ENCODE results near the gene SLC29A1.

The SLC29A1 gene

DNA sequence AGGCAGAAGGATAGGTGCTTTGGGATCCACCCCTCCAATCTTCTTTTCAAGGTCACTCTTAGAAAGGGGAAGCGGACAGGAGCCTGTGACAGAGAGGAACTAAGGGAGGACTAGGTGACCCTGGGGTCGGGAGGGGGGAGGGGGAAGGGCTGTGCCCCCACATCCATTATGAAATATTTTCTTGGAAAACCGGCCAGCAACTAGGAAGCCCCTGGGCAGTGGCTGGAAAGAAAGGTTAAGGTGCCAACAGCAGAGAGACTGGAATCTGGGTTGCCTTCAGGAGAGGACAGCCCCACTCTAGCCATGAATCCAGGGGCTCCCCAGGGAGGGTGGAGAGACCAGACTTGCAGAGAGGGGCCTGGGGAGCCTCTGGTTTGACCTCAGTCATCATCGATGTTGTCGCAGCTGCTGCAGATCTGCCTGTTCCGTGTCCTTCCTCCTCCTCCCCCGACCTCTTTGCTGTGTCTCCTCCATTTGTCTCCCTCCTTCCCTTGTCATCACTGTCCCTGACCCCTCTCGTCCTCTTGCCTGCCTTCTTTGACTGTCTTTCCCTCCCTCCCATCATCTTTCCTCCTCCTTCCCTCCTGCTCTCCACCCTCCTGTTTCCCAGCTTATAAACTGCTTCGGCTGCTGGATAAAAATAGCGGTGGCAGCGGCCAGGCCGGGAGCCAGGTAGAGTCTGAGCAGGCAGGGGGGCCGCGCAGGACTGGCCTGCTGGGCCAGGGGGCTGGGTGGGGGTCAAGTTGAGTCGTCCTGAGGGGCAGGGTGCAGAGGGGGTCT is 3.2 kb downstream of the SLC29A1 start:
- Histone ChIP-seq H2AFZ (ENCODE audit: low read length) (no peak overlapping the region), H2BK15ac (ENCODE audit: low read length) (no peak overlapping the region), H2BK5ac (ENCODE audit: low read length) (peak overlapping the region; percentile 43), H3K4me1 (ENCODE audit: control insufficient read depth in 2 of 2, insufficient read depth in 1 of 2, low read depth in 1 of 2, low read length in 2 of 2) (peaks cover 40 to 43% of the 10 kb centered on the region in 2 donors), H3K18ac (ENCODE audit: low read length) (peak overlapping the region; percentile 55), H3K36me3 (replicated peaks in 1 of 2; ENCODE audit: control insufficient read depth in 2 of 2, insufficient read depth in 2 of 2, low read length in 2 of 2) (peaks cover 4 to 36% of the 10 kb centered on the region in 2 donors), H3K9me3 (replicated peaks in 1 of 2; ENCODE audit: control insufficient read depth in 2 of 2, insufficient read depth in 1 of 2, low read depth in 1 of 2, low read length in 2 of 2) (no peaks in the 10 kb centered on the region), H3K23ac (ENCODE audit: low read depth, low read length, poor library complexity) (no peak overlapping the region), H3K4ac (ENCODE audit: low read length) (no peak overlapping the region), H4K91ac (ENCODE audit: low read depth, low read length, poor library complexity) (no peak overlapping the region), H3K27me3 (ENCODE audit: control insufficient read depth in 3 of 3, insufficient read depth in 3 of 3, low read depth in 1 of 3, low read length in 3 of 3) (peaks cover 0 to 2% (median 0%) of the 10 kb centered on the region in 3 experiments), H3K4me2 (ENCODE audit: insufficient read depth, low read length, poor library complexity, severe bottlenecking) (peak overlapping the region; percentile 12), H2AK5ac (ENCODE audit: low read depth, low read length) (peak overlapping the region; percentile 50), H3K79me1 (ENCODE audit: low read depth, low read length) (peaks cover 9% of the 10 kb centered on the region), H3K27ac (replicated peaks; ENCODE audit: low read length) (peak overlapping the region; percentile 36), H3K9ac (ENCODE audit: low read depth, low read length, poor library complexity) (peak overlapping the region; percentile 46), H2BK120ac (ENCODE audit: low read depth, low read length) (no peak overlapping the region), H4K8ac (ENCODE audit: low read depth, low read length) (no peak overlapping the region), H3K14ac (ENCODE audit: low read length) (no peak overlapping the region), H3K4me3 (ENCODE audit: low read length in 2 of 2) (no peak overlapping the region), H2BK12ac (ENCODE audit: low read length) (no peak overlapping the region)
- WGBS, 2 donors (ENCODE audit: extremely low coverage in 2 of 2, insufficient read length in 2 of 2, insufficient replicate concordance in 1 of 2): no CpG with 5 or more reads among the region's 15 CpGs
- DNase-seq (ENCODE audit: low spot score): no peak

DNA sequence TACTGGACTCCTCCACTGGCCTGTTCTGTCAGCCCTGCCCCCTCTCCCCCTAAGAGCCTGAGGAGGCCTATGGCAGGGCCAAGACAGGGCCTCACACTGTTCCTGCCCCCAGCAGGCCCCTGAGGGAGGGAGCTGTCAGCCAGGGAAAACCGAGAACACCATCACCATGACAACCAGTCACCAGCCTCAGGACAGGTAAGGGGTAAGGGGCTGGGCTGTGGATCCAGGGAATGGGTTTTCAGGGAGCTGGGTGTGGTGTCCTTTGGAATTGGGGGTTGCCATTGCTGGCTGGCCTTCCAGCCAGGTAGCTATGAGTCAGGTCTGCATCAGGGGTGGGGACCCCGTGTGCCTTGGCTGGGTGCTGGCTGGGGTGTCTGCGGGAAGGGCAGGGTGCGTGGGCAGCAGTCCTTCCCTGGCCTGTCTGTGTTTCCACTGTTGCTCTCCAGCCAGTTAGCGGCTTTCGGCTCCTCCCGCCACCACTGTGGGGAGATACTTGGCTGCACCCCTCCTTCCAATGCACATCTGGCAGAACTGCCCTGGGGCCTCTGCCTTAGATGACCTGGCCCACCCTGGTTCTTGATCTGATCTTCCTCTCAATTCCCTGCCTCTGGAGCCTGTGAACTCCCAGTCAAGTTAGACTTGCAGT is 3.9 kb downstream of the SLC29A1 start:
- Histone ChIP-seq H3K79me1 (ENCODE audit: low read depth, low read length) (peaks cover 9% of the 10 kb centered on the region), H3K4me3 (ENCODE audit: low read length in 2 of 2) (peak overlapping the region in 1 of 2 donors; percentile 20), H4K91ac (ENCODE audit: low read depth, low read length, poor library complexity) (no peak overlapping the region), H3K18ac (ENCODE audit: low read length) (peak overlapping the region; percentile 85), H3K14ac (ENCODE audit: low read length) (no peak overlapping the region), H3K4me2 (ENCODE audit: insufficient read depth, low read length, poor library complexity, severe bottlenecking) (peak overlapping the region; percentile 12), H2BK5ac (ENCODE audit: low read length) (no peak overlapping the region), H2AK5ac (ENCODE audit: low read depth, low read length) (peak overlapping the region; percentile 50), H3K36me3 (replicated peaks in 1 of 2; ENCODE audit: control insufficient read depth in 2 of 2, insufficient read depth in 2 of 2, low read length in 2 of 2) (peaks cover 8 to 43% of the 10 kb centered on the region in 2 donors), H2AFZ (ENCODE audit: low read length) (no peak overlapping the region), H4K8ac (ENCODE audit: low read depth, low read length) (no peak overlapping the region), H2BK12ac (ENCODE audit: low read length) (no peak overlapping the region), H3K9me3 (replicated peaks in 1 of 2; ENCODE audit: control insufficient read depth in 2 of 2, insufficient read depth in 1 of 2, low read depth in 1 of 2, low read length in 2 of 2) (no peaks in the 10 kb centered on the region), H3K23ac (ENCODE audit: low read depth, low read length, poor library complexity) (peak overlapping the region; percentile 25), H3K4me1 (ENCODE audit: control insufficient read depth in 2 of 2, insufficient read depth in 1 of 2, low read depth in 1 of 2, low read length in 2 of 2) (peaks cover 35 to 37% of the 10 kb centered on the region in 2 donors), H3K9ac (ENCODE audit: low read depth, low read length, poor library complexity) (peak overlapping the region; percentile 60), H2BK120ac (ENCODE audit: low read depth, low read length) (no peak overlapping the region), H3K27ac (replicated peaks; ENCODE audit: low read length) (no peak overlapping the region), H3K27me3 (ENCODE audit: control insufficient read depth in 3 of 3, insufficient read depth in 3 of 3, low read depth in 1 of 3, low read length in 3 of 3) (peaks cover 0 to 2% (median 0%) of the 10 kb centered on the region in 3 experiments), H2BK15ac (ENCODE audit: low read length) (no peak overlapping the region), H3K4ac (ENCODE audit: low read length) (no peak overlapping the region)
- no CpG with 5 or more reads among the region's 7 CpGs for WGBS, 2 donors (ENCODE audit: extremely low coverage in 2 of 2, insufficient read length in 2 of 2, insufficient replicate concordance in 1 of 2)
- DNase-seq (ENCODE audit: low spot score): no peak

GRCh38 chr6:44228031-44228430 is 4.6 kb downstream of the SLC29A1 start:
- H4K8ac ChIP-seq (ENCODE audit: low read depth, low read length): no peak overlapping the region
- H2AFZ ChIP-seq (ENCODE audit: low read length): no peak overlapping the region

GRCh38 chr6:44228433-44228832 is 5.0 kb downstream of the SLC29A1 start:
- H2BK5ac ChIP-seq (ENCODE audit: low read length): no peak overlapping the region
- H3K23ac ChIP-seq (ENCODE audit: low read depth, low read length, poor library complexity): no peak overlapping the region
- H3K27me3 ChIP-seq (ENCODE audit: control insufficient read depth in 3 of 3, insufficient read depth in 3 of 3, low read depth in 1 of 3, low read length in 3 of 3): peaks cover 0 to 2% (median 0%) of the 10 kb centered on the region in 3 experiments
- H3K9me3 ChIP-seq (replicated peaks in 1 of 2; ENCODE audit: control insufficient read depth in 2 of 2, insufficient read depth in 1 of 2, low read depth in 1 of 2, low read length in 2 of 2): no peaks in the 10 kb centered on the region
- H3K36me3 ChIP-seq (replicated peaks in 1 of 2; ENCODE audit: control insufficient read depth in 2 of 2, insufficient read depth in 2 of 2, low read length in 2 of 2): peaks cover 16 to 55% of the 10 kb centered on the region in 2 donors
- no peak overlapping the region for H3K27ac ChIP-seq (replicated peaks; ENCODE audit: low read length)
- H3K18ac ChIP-seq (ENCODE audit: low read length): no peak overlapping the region
- H2BK12ac ChIP-seq (ENCODE audit: low read length): no peak overlapping the region
- WGBS, 2 donors (ENCODE audit: extremely low coverage in 2 of 2, insufficient read length in 2 of 2, insufficient replicate concordance in 1 of 2): no CpG with 5 or more reads among the region's 7 CpGs
- no peak overlapping the region for H3K14ac ChIP-seq (ENCODE audit: low read length)
- H3K9ac ChIP-seq (ENCODE audit: low read depth, low read length, poor library complexity): no peak overlapping the region
- H3K4me3 ChIP-seq (ENCODE audit: low read length in 2 of 2): no peak overlapping the region
- no peak overlapping the region for H3K4ac ChIP-seq (ENCODE audit: low read length)
- no peak overlapping the region for H2AK5ac ChIP-seq (ENCODE audit: low read depth, low read length)
- no peak overlapping the region for H2AFZ ChIP-seq (ENCODE audit: low read length)
- H3K4me2 ChIP-seq (ENCODE audit: insufficient read depth, low read length, poor library complexity, severe bottlenecking): no peak overlapping the region
- no peak overlapping the region for H4K91ac ChIP-seq (ENCODE audit: low read depth, low read length, poor library complexity)
- no peak overlapping the region for H2BK15ac ChIP-seq (ENCODE audit: low read length)
- no peak overlapping the region for H4K8ac ChIP-seq (ENCODE audit: low read depth, low read length)
- peaks cover 30% of the 10 kb centered on the region in 2 donors for H3K4me1 ChIP-seq (ENCODE audit: control insufficient read depth in 2 of 2, insufficient read depth in 1 of 2, low read depth in 1 of 2, low read length in 2 of 2)
- no peak overlapping the region for H2BK120ac ChIP-seq (ENCODE audit: low read depth, low read length)
- DNase-seq (ENCODE audit: low spot score): no peak
- H3K79me1 ChIP-seq (ENCODE audit: low read depth, low read length): peaks cover 9% of the 10 kb centered on the region

More at GRCh38 chr6:44228031-44228430, 4.6 kb downstream of the SLC29A1 start:
- Histone ChIP-seq H3K4ac (ENCODE audit: low read length) (no peak overlapping the region), H3K14ac (ENCODE audit: low read length) (no peak overlapping the region), H3K23ac (ENCODE audit: low read depth, low read length, poor library complexity) (no peak overlapping the region), H2BK15ac (ENCODE audit: low read length) (no peak overlapping the region), H3K27ac (replicated peaks; ENCODE audit: low read length) (no peak overlapping the region), H3K36me3 (replicated peaks in 1 of 2; ENCODE audit: control insufficient read depth in 2 of 2, insufficient read depth in 2 of 2, low read length in 2 of 2) (peaks cover 13 to 51% of the 10 kb centered on the region in 2 donors), H3K9ac (ENCODE audit: low read depth, low read length, poor library complexity) (no peak overlapping the region), H3K4me3 (ENCODE audit: low read length in 2 of 2) (no peak overlapping the region), H3K27me3 (ENCODE audit: control insufficient read depth in 3 of 3, insufficient read depth in 3 of 3, low read depth in 1 of 3, low read length in 3 of 3) (peaks cover 0 to 2% (median 0%) of the 10 kb centered on the region in 3 experiments), H2BK5ac (ENCODE audit: low read length) (no peak overlapping the region), H2BK12ac (ENCODE audit: low read length) (no peak overlapping the region), H3K18ac (ENCODE audit: low read length) (no peak overlapping the region), H2BK120ac (ENCODE audit: low read depth, low read length) (no peak overlapping the region), H3K4me2 (ENCODE audit: insufficient read depth, low read length, poor library complexity, severe bottlenecking) (no peak overlapping the region), H2AK5ac (ENCODE audit: low read depth, low read length) (no peak overlapping the region), H3K9me3 (replicated peaks in 1 of 2; ENCODE audit: control insufficient read depth in 2 of 2, insufficient read depth in 1 of 2, low read depth in 1 of 2, low read length in 2 of 2) (no peaks in the 10 kb centered on the region), H4K91ac (ENCODE audit: low read depth, low read length, poor library complexity) (no peak overlapping the region), H3K79me1 (ENCODE audit: low read depth, low read length) (peaks cover 9% of the 10 kb centered on the region), H3K4me1 (ENCODE audit: control insufficient read depth in 2 of 2, insufficient read depth in 1 of 2, low read depth in 1 of 2, low read length in 2 of 2) (peaks cover 30% of the 10 kb centered on the region in 2 donors)
- WGBS, 2 donors (ENCODE audit: extremely low coverage in 2 of 2, insufficient read length in 2 of 2, insufficient replicate concordance in 1 of 2): no CpG with 5 or more reads among the region's 6 CpGs
- no peak for DNase-seq (ENCODE audit: low spot score)

Measured in neuronal stem cell (in vitro differentiated cells).